ENCODE data around the gene INTS7.

Gene INTS7

DNA sequence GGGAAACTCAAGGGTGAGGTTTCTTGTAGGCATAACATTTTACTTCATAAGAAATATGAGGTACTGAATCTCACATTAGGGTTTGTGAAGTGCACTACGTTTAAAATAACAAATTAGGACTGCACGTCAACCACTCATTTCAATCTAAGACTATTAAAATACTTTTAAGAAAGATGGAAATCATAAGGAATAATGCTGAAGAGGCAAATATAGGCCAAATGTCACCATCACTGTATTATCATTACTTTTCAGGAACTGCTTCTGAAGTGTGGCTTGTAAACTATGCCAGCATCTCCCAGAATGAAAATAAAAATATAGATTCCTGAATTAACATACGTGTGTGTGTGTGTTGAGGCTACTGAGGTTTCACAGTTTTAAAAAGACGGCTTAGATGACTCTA lies 56.8 kb downstream of the INTS7 start:
- DNase-seq (ENCODE audit: low read depth) = no peak
- TF ChIP-seq, protein P1, sequence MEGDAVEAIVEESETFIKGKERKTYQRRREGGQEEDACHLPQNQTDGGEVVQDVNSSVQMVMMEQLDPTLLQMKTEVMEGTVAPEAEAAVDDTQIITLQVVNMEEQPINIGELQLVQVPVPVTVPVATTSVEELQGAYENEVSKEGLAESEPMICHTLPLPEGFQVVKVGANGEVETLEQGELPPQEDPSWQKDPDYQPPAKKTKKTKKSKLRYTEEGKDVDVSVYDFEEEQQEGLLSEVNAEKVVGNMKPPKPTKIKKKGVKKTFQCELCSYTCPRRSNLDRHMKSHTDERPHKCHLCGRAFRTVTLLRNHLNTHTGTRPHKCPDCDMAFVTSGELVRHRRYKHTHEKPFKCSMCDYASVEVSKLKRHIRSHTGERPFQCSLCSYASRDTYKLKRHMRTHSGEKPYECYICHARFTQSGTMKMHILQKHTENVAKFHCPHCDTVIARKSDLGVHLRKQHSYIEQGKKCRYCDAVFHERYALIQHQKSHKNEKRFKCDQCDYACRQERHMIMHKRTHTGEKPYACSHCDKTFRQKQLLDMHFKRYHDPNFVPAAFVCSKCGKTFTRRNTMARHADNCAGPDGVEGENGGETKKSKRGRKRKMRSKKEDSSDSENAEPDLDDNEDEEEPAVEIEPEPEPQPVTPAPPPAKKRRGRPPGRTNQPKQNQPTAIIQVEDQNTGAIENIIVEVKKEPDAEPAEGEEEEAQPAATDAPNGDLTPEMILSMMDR (IDR thresholded peaks at IDR 0.05; ENCODE audit: low read length, missing control alignments) = no peak
- no peak overlapping the region for H3K4me3 ChIP-seq (replicated peaks; ENCODE audit: low read depth, low read length)

DNA sequence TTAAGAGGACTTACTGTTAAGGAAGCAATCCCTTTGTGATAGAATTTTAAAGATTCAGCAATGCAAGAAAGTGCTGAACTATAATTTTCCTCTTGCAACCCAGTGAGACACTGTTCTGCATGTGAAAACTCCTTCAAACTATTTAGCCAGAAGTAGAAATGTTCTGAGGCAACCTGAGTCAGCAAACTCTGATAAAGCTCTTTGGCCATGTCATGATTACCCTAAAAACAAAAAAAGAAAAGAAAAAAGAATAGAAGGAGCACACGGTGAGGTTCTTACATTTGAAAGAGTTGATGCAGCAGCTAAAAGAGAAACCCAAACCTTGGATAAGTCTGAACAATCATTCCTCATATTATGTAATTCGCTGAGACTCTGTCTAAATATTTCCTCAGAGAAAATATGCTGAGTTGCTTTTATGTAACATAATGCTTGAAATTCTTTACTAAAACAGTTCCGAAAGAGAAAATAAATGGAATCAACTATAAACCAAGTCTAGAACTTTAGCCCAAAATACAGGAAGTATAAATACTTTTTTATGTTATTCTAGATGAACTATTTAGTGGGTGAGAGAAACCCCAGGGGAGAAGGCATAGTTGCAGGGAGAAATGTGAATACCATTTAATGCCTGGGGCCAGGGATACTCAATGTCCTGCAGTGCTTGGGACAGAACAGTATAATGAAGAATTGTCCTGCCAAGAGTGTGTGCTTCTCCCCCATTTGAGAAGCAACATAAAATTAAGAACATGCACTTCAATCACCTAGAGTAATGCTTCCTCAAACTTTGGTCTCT lies 60.0 kb downstream of the INTS7 start:
- TF ChIP-seq, protein P1 (IDR thresholded peaks at IDR 0.05; ENCODE audit: low read length, missing control alignments) = no peak
- DNase-seq (ENCODE audit: low read depth) = peak; percentile 11
- H3K4me3 ChIP-seq (replicated peaks; ENCODE audit: low read depth, low read length) = no peak overlapping the region

- TF ChIP-seq, protein P1 (IDR thresholded peaks at IDR 0.05; ENCODE audit: low read length, missing control alignments) = no peak
- no peak for DNase-seq (ENCODE audit: low read depth)
- H3K4me3 ChIP-seq (replicated peaks; ENCODE audit: low read depth, low read length) = no peak overlapping the region
Observed at GRCh38 chr1:211973541-211973940, 61.8 kb downstream of the INTS7 start.

DNA sequence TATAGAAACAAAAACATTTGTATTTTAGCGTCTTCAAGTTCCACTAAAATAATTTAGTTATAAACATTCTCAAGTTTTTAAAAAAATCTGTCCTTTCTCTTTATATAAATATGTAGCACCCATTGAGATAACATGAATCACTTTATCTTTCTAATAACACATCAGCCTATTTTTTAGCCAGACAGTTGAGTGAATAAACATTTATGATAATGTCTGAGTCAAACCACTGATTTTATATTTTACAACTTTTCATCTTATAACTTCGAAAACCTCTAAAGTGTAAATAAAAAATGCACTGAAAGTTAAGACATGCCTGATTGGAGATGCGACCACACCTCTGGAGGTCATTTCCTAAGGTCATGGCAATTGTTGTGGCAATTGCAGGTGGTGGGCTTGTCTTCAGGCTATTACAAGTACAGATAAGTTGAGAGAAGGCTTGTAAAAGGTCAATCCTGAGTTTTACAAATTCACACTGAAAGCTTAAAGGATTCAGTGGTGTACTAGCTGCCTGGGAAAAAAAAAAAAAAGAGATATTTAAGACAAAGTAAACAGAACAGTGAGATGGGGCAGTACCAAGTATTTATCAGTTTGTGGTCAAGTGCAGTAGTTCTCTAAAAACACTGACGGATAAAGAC lies 67.0 kb downstream of the INTS7 start:
- no peak overlapping the region for H3K4me3 ChIP-seq (replicated peaks; ENCODE audit: low read depth, low read length)
- DNase-seq (ENCODE audit: low read depth) = no peak
- TF ChIP-seq, protein P1 (IDR thresholded peaks at IDR 0.05; ENCODE audit: low read length, missing control alignments) = no peak

GRCh38 chr1:211967704-211968103 lies 67.7 kb downstream of the INTS7 start:
- no peak for DNase-seq (ENCODE audit: low read depth)
- TF ChIP-seq, protein P1 (IDR thresholded peaks at IDR 0.05; ENCODE audit: low read length, missing control alignments) = no peak
- H3K4me3 ChIP-seq (replicated peaks; ENCODE audit: low read depth, low read length) = no peak overlapping the region

DNA sequence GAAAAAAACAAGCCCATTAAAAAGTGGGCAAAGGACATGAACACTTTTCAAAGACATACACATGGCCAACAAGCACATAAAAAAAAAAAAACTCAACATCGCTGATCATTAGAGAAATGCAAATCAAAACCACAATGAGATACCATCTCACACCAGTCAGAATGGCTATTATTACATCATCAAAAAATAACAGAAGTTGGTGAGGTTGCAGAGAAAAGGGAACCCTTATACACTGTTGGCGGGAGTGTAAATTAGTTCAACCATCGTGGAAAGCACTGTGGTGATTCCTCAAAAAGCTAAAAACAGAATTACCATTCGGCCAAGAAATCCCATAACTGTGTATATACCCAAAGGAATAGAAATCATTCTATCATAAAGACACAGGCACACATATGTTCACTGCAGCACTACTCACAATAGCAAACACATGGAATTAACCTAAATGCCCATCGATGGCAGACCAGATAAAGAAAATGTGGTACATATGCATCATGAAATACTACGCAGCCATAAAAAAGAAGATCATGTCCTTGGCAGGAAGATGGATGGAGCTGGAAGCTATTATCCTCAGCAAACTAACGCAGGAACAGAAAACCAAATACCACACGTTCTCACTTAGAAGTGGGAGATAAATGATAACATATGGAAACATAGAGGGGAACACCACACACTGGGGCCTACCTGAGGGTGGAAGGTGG lies 70.1 kb downstream of the INTS7 start:
- H3K4me3 ChIP-seq (replicated peaks; ENCODE audit: low read depth, low read length) = no peak overlapping the region
- TF ChIP-seq, protein P1 (IDR thresholded peaks at IDR 0.05; ENCODE audit: low read length, missing control alignments) = no peak
- no peak for DNase-seq (ENCODE audit: low read depth)

All from fibroblast of pulmonary artery (primary cell).